Coronary artery (tissue), 2 donors: Measurements from ENCODE around the gene CCDC200.
"Not testable (repeated sequence)": the region's sequence is repeated elsewhere in the genome, so short reads cannot be mapped to it uniquely, and the experiment has no call there.

Experiments used
- DNase-seq: peaks from one replicate; pipeline ENCODE4 v3.0.0-alpha.2; 2017; ENCODE audit warnings: low spot score
- H3K27ac ChIP-seq, 2 donors: fragments of 200-600 bp; sonication (generic); one replicate each; pipeline ENCODE4 v1.5.1; 2016 to 2019
- H3K4me3 ChIP-seq: fragments of 200-600 bp; sonication (generic); 2 replicates; pipeline ENCODE4 v1.5.1; 2016; ENCODE audit warnings: mild to moderate bottlenecking, moderate library complexity
- CTCF ChIP-seq: fragments of 200-600 bp; sonication (generic); IDR thresholded peaks from one replicate; pipeline ENCODE4 v1.5.1; 2019; ENCODE audit warnings: antibody characterized with exemption

Gene CCDC200

GRCh38 chr17:43228020-43228782, at the start of gene CCDC200:
CCDC200 (minus strand) TSS chr17:43228623; CDS start chr17:43228554, 69 bp downstream.
- H3K27ac ChIP-seq, DNase-seq, H3K4me3 ChIP-seq: not testable (repeated sequence)

GRCh38 chr17:43272914-43273313, 44.5 kb upstream of the CCDC200 start:
- not testable (repeated sequence) for DNase-seq, H3K4me3 ChIP-seq, H3K27ac ChIP-seq

- not testable (repeated sequence) for H3K4me3 ChIP-seq, H3K27ac ChIP-seq, DNase-seq
Observed at GRCh38 chr17:43272483-43272882, 44.1 kb upstream of the CCDC200 start.

GRCh38 chr17:43270552-43271504, 42.4 kb upstream of the CCDC200 start:
- H3K27ac ChIP-seq, DNase-seq, H3K4me3 ChIP-seq: not testable (repeated sequence)

GRCh38 chr17:43246456-43246855, 18.0 kb upstream of the CCDC200 start:
- H3K27ac ChIP-seq, result peak overlapping the region in 1 of 2 donors; percentile 46
- DNase-seq, H3K4me3 ChIP-seq: not testable (repeated sequence)

- H3K4me3 ChIP-seq, DNase-seq, H3K27ac ChIP-seq: not testable (repeated sequence)
Observed at GRCh38 chr17:43240596-43241352, 12.4 kb upstream of the CCDC200 start.

- not testable (repeated sequence) for DNase-seq, H3K4me3 ChIP-seq, H3K27ac ChIP-seq
Observed at GRCh38 chr17:43239597-43239996, 11.2 kb upstream of the CCDC200 start.

- DNase-seq, H3K4me3 ChIP-seq, H3K27ac ChIP-seq: not testable (repeated sequence)
Observed at GRCh38 chr17:43233877-43234276, 5.5 kb upstream of the CCDC200 start, which contains the start of gene RNU2-1. RNU2-1 (minus strand) TSS chr17:43233977.

- not testable (repeated sequence) for DNase-seq, H3K27ac ChIP-seq, H3K4me3 ChIP-seq
Observed at GRCh38 chr17:43233263-43233662, 4.8 kb upstream of the CCDC200 start.

- H3K27ac ChIP-seq, result peak overlapping the region in 1 of 2 donors; percentile 38
- H3K4me3 ChIP-seq, result peak overlapping the region; percentile 10
- not testable (repeated sequence) for DNase-seq
Observed at GRCh38 chr17:43232021-43232699, 3.7 kb upstream of the CCDC200 start.

- DNase-seq, result not testable (repeated sequence)
- H3K4me3 ChIP-seq, result peak overlapping the region; percentile 10
- peak overlapping the region in 1 of 2 donors; percentile 38 for H3K27ac ChIP-seq
Observed at GRCh38 chr17:43231205-43232020, 3.0 kb upstream of the CCDC200 start.

- no peak overlapping the region for H3K27ac ChIP-seq
- TF ChIP-seq CTCF, result no peak
- peak; percentile 45 for DNase-seq
- no peak overlapping the region for H3K4me3 ChIP-seq
Observed at GRCh38 chr17:43226393-43226792, 2.0 kb downstream of the CCDC200 start.
